Liver (tissue), 9 donors: ENCODE measurements around the gene HEPACAM. TPM values are rescaled to one million over a fixed set of nuclear protein-coding genes. Genes with fewer than 3 reads are reported as not detected.
A peak's percentile ranks its signal among the peaks of the same experiment; 100 is the strongest.

ENCODE experiments used
- DNase-seq: peaks from one replicate; pipeline ENCODE4 v3.0.0-alpha.2; 2017; ENCODE audit warnings: low spot score
- H3K27ac ChIP-seq, 2 donors: one replicate each; pipeline ENCODE4 v1.7.0; 2013; ENCODE audit warnings: inconsistent platforms in 2 of 2, low read length in 2 of 2, control low read depth in 1 of 2, low read depth in 1 of 2, mild to moderate bottlenecking in 1 of 2
- H3K27me3 ChIP-seq, 4 donors: one replicate each; pipeline versions ENCODE4 v1.6.1 to v1.7.0; 2013; ENCODE audit warnings: low read length in 3 of 4, inconsistent platforms in 1 of 4, mild to moderate bottlenecking in 1 of 4, moderate library complexity in 1 of 4; ENCODE audit not compliant: control insufficient read depth in 4 of 4, insufficient read depth in 4 of 4
- H3K36me3 ChIP-seq, 4 donors: one replicate each; pipeline versions ENCODE4 v1.6.1 to v1.7.0; 2013; ENCODE audit warnings: low read length in 3 of 4, mild to moderate bottlenecking in 3 of 4, low read depth in 1 of 4, moderate library complexity in 1 of 4; ENCODE audit not compliant: control insufficient read depth in 4 of 4, insufficient read depth in 3 of 4
- H3K4me1 ChIP-seq, 4 donors: one replicate each; pipeline versions ENCODE4 v1.6.1 to v1.7.0; 2013; ENCODE audit warnings: low read length in 3 of 4, mild to moderate bottlenecking in 3 of 4, moderate library complexity in 1 of 4; ENCODE audit not compliant: control insufficient read depth in 4 of 4, insufficient read depth in 4 of 4
- H3K4me3 ChIP-seq, 3 donors: one replicate each; pipeline versions ENCODE4 v1.6.1 to v1.7.0; 2013; ENCODE audit warnings: low read length in 3 of 3, control low read depth in 1 of 3, low read depth in 1 of 3, mild to moderate bottlenecking in 1 of 3
- H3K9ac ChIP-seq, 2 donors: one replicate each; pipeline ENCODE4 v1.7.0; 2013; ENCODE audit warnings: low read length in 2 of 2, mild to moderate bottlenecking in 2 of 2, moderate library complexity in 2 of 2, control low read depth in 1 of 2, low read depth in 1 of 2
- H3K9me3 ChIP-seq, 4 donors: one replicate each; pipeline versions ENCODE4 v1.6.1 to v1.7.0; 2013; ENCODE audit warnings: low read length in 3 of 4; ENCODE audit not compliant: control insufficient read depth in 4 of 4
- ATF3 ChIP-seq: IDR thresholded peaks from 2 replicates; pipeline ENCODE4 v1.6.1; 2016; ENCODE audit warnings: antibody characterized with exemption
- CTCF ChIP-seq: fragments of 150-350 bp; IDR thresholded peaks from 2 replicates; pipeline ENCODE4 v1.5.1; 2017; ENCODE audit warnings: improper control_type of control experiment, low read depth, low read length; ENCODE audit not compliant: missing input control
- FOXA1 ChIP-seq: IDR thresholded peaks from 2 replicates; pipeline ENCODE4 v1.6.1; 2016; ENCODE audit warnings: antibody characterized with exemption
- FOXA2 ChIP-seq: IDR thresholded peaks from 2 replicates; pipeline ENCODE4 v1.6.1; 2016; ENCODE audit warnings: antibody characterized with exemption
- GABPA ChIP-seq, 2 donors: IDR thresholded peaks in 1 of 2; conservative IDR thresholded peaks in 1 of 2; 2 replicates each; pipeline ENCODE4 v1.6.1; 2016; ENCODE audit warnings: antibody characterized with exemption in 2 of 2, mild to moderate bottlenecking in 1 of 2, moderate library complexity in 1 of 2
- HNF4A ChIP-seq, 2 donors: conservative IDR thresholded peaks; 2 replicates each; pipeline ENCODE4 v1.6.1; 2016; ENCODE audit warnings: antibody characterized with exemption in 2 of 2, mild to moderate bottlenecking in 2 of 2
- HNF4G ChIP-seq: IDR thresholded peaks from 2 replicates; pipeline ENCODE4 v1.6.1; 2016; ENCODE audit warnings: antibody characterized with exemption
- JUND ChIP-seq, 2 donors: IDR thresholded peaks; 2 replicates each; pipeline ENCODE4 v1.6.1; 2016; ENCODE audit warnings: antibody characterized with exemption in 2 of 2
- MAX ChIP-seq: IDR thresholded peaks from 2 replicates; pipeline ENCODE4 v1.6.1; 2016; ENCODE audit warnings: antibody characterized with exemption
- NR2F2 ChIP-seq: IDR thresholded peaks from 2 replicates; pipeline ENCODE4 v1.6.1; 2016; ENCODE audit warnings: antibody characterized with exemption
- RXRA ChIP-seq, 2 donors: IDR thresholded peaks; 2 replicates each; pipeline ENCODE4 v1.6.1; 2017 to 2018; ENCODE audit warnings: antibody characterized with exemption in 2 of 2, mild to moderate bottlenecking in 1 of 2
- SP1 ChIP-seq: IDR thresholded peaks from 2 replicates; pipeline ENCODE4 v1.6.1; 2018; ENCODE audit warnings: antibody characterized with exemption, mild to moderate bottlenecking
- TAF1 ChIP-seq: conservative IDR thresholded peaks from 2 replicates; pipeline ENCODE4 v1.6.1; 2016; ENCODE audit warnings: antibody characterized with exemption, mild to moderate bottlenecking
- ZBTB33 ChIP-seq: IDR thresholded peaks from 2 replicates; pipeline ENCODE4 v1.6.1; 2016; ENCODE audit warnings: antibody characterized with exemption
- WGBS: extraction: QIAGEN DNeasy Blood & Tissue Kit; methylation state at CpG from one replicate; pipeline ENCODE4 v1.1.7; 2013; 5-methylcytosine and 5-hydroxymethylcytosine counted together
- polyA plus RNA-seq, 2 donors: library from polyadenylated mRNA; stranded (reverse) in 1 of 2; unstranded in 1 of 2; fragments of 200-250 nt in 1 of 2; fragments of >200 nt in 1 of 2; fragmentation: Nextera tagmentation in 1 of 2; extraction: Ambion mirVana in 1 of 2; gene quantifications; one replicate each; pipeline versions ENCODE4 v1.2.1 to v1.2.3, GENCODE V29; 2013 to 2015
- total RNA-seq, 2 donors: library from RNA; depleted of rRNA; stranded (reverse); fragments of >200 nt; gene quantifications; one replicate each; pipeline ENCODE4 v1.2.3, GENCODE V29; 2014
- donor health status: healthy.
- donor health status: healthy.
- donor health status: healthy.
- donor health status: healthy.
- donor health status: healthy.

The HEPACAM gene
- total and polyA plus RNA-seq, 4 donors, result 0.79 to 7.1 (median 3.3) TPM; not detected in 1

GRCh38 chr11:124902616-124903015, 33.2 kb downstream of the HEPACAM start:
- TF ChIP-seq SP1 (no peak), FOXA1 (no peak), ZBTB33 (no peak), HNF4G (no peak), TAF1 (no peak), MAX (no peak)
- Histone ChIP-seq H3K36me3 (no peaks in the 10 kb centered on the region), H3K9me3 (no peaks in the 10 kb centered on the region), H3K9ac (no peak overlapping the region), H3K4me1 (peaks cover 0 to 3% (median 0%) of the 10 kb centered on the region in 4 donors), H3K4me3 (no peak overlapping the region), H3K27me3 (peaks cover 0 to 2% (median 0%) of the 10 kb centered on the region in 4 donors), H3K27ac (no peak overlapping the region)
- no peak for DNase-seq
- WGBS, result 95% methylated on average over 1 of the region's 1 CpG

GRCh38 chr11:124900464-124900863, 35.4 kb downstream of the HEPACAM start:
- H3K4me3 ChIP-seq, result no peak overlapping the region
- TF ChIP-seq HNF4G, result no peak
- TF ChIP-seq SP1, result no peak
- no peak for TF ChIP-seq NR2F2
- TF ChIP-seq HNF4A (conservative IDR thresholded peaks at IDR 0.05), result no peak
- TF ChIP-seq ATF3, result no peak
- no peak for TF ChIP-seq TAF1
- no peak for DNase-seq
- H3K4me1 ChIP-seq, result peaks cover 0 to 3% (median 0%) of the 10 kb centered on the region in 4 donors
- H3K27ac ChIP-seq, result peak overlapping the region in 1 of 2 donors; percentile 31
- H3K9ac ChIP-seq, result no peak overlapping the region
- 75% methylated on average over 5 of the region's 5 CpGs for WGBS
- H3K9me3 ChIP-seq, result no peaks in the 10 kb centered on the region
- H3K36me3 ChIP-seq, result no peaks in the 10 kb centered on the region
- H3K27me3 ChIP-seq, result peaks cover 0 to 2% (median 0%) of the 10 kb centered on the region in 4 donors

- Histone ChIP-seq H3K4me3 (no peak overlapping the region), H3K36me3 (no peaks in the 10 kb centered on the region), H3K27ac (peak overlapping the region in 1 of 2 donors; percentile 64), H3K4me1 (peaks cover 0 to 3% (median 0%) of the 10 kb centered on the region in 4 donors), H3K27me3 (peaks cover 0 to 2% (median 0%) of the 10 kb centered on the region in 4 donors), H3K9ac (no peak overlapping the region), H3K9me3 (no peaks in the 10 kb centered on the region)
- no peak for DNase-seq
- TF ChIP-seq ATF3 (no peak), MAX (no peak), RXRA (IDR thresholded peaks at IDR 0.05) (no peak), TAF1 (no peak), CTCF (no peak), NR2F2 (no peak), JUND (IDR thresholded peaks at IDR 0.05) (no peak), FOXA2 (no peak), HNF4G (no peak), GABPA (IDR thresholded peaks at IDR 0.05 in 1 of 2, conservative IDR thresholded peaks at IDR 0.05 in 1 of 2) (no peak), FOXA1 (no peak), ZBTB33 (no peak), SP1 (no peak)
- WGBS, result 57% methylated on average over 6 of the region's 6 CpGs
Observed at GRCh38 chr11:124899383-124900145, 36.3 kb downstream of the HEPACAM start.
